SK-N-SH treated with all-trans-retinoic acid at 6 μM for 48 hours (cell line): ENCODE results near the gene TRIM13.

Experiments
- ATAC-seq: fragments of 200-7000 bp; cut with Tn5 transposase; 3 replicates; pipeline ENCODE4 v1.9.1; 2020; ENCODE audit warnings: mild to moderate bottlenecking, moderate library complexity
- ARNTL ChIP-seq: fragments of 450-650 bp; formaldehyde crosslinking; IDR thresholded peaks from 2 replicates; pipeline ENCODE4 v1.5.0; 2020; ENCODE audit warnings: low read depth, mild to moderate bottlenecking, moderate library complexity, borderline replicate concordance
- BACH2 ChIP-seq: fragments of 250-450 bp; sonication (Bioruptor Pico); IDR thresholded peaks from 2 replicates; pipeline ENCODE4 v1.9.0; 2021; ENCODE audit warnings: mild to moderate bottlenecking, borderline replicate concordance
- CREB5 ChIP-seq: fragments of 250-450 bp; sonication (Bioruptor Pico); IDR thresholded peaks from 2 replicates; pipeline ENCODE4 v1.5.1; 2020; ENCODE audit warnings: low read depth, mild to moderate bottlenecking, moderate library complexity
- CSDC2 ChIP-seq: fragments of 250-450 bp; sonication (Bioruptor Pico); IDR thresholded peaks from 2 replicates; pipeline ENCODE4 v1.5.0; 2020; ENCODE audit warnings: mild to moderate bottlenecking, moderate library complexity
- ESRRG ChIP-seq: fragments of 250-450 bp; sonication (Bioruptor Pico); IDR thresholded peaks from 2 replicates; pipeline ENCODE4 v1.6.1; 2021; ENCODE audit warnings: mild to moderate bottlenecking
- GLIS3 ChIP-seq: fragments of 250-450 bp; sonication (Bioruptor Pico); IDR thresholded peaks from 2 replicates; pipeline ENCODE4 v1.5.0; 2020; ENCODE audit warnings: mild to moderate bottlenecking, moderate library complexity
- ISL1 ChIP-seq: fragments of 250-450 bp; sonication (Bioruptor Pico); IDR thresholded peaks from 2 replicates; pipeline ENCODE4 v2.1.2; 2022; ENCODE audit warnings: mild to moderate bottlenecking, moderate library complexity
- OSR1 ChIP-seq: fragments of 250-450 bp; sonication (Bioruptor Pico); IDR thresholded peaks from 2 replicates; pipeline ENCODE4 v1.8.0; 2022; ENCODE audit warnings: moderate library complexity, mild to moderate bottlenecking, inconsistent platforms
- PPARA ChIP-seq: fragments of 250-450 bp; sonication (Bioruptor Pico); IDR thresholded peaks from 2 replicates; pipeline ENCODE4 v1.5.0; 2020; ENCODE audit warnings: mild to moderate bottlenecking, borderline replicate concordance
- RARB ChIP-seq: fragments of 250-450 bp; sonication (Bioruptor Pico); IDR thresholded peaks from 2 replicates; pipeline ENCODE4 v1.8.0; 2021; ENCODE audit warnings: mild to moderate bottlenecking, moderate library complexity
- SNAI2 ChIP-seq: fragments of 250-450 bp; sonication (Bioruptor Pico); IDR thresholded peaks from 2 replicates; pipeline ENCODE4 v1.5.0; 2020; ENCODE audit warnings: mild to moderate bottlenecking, moderate library complexity
- TCF4 ChIP-seq: fragments of 250-450 bp; sonication (Bioruptor Pico); IDR thresholded peaks from 2 replicates; pipeline ENCODE4 v1.8.0; 2021; ENCODE audit warnings: mild to moderate bottlenecking, moderate library complexity, borderline replicate concordance
- TOX ChIP-seq: fragments of 250-450 bp; sonication (Bioruptor Pico); IDR thresholded peaks from 2 replicates; pipeline ENCODE4 v1.8.0; 2021; ENCODE audit warnings: mild to moderate bottlenecking, moderate library complexity, borderline replicate concordance
- TSHZ2 ChIP-seq: fragments of 250-450 bp; sonication (Bioruptor Pico); IDR thresholded peaks from 2 replicates; pipeline ENCODE4 v1.5.0; 2020; ENCODE audit warnings: mild to moderate bottlenecking, moderate library complexity
- ZFP3 ChIP-seq: fragments of 250-450 bp; sonication (Bioruptor Pico); IDR thresholded peaks from 2 replicates; pipeline ENCODE4 v1.5.0; 2020; ENCODE audit warnings: mild to moderate bottlenecking, moderate library complexity
- ZFP30 ChIP-seq: fragments of 450-650 bp; formaldehyde crosslinking; IDR thresholded peaks from 2 replicates; pipeline ENCODE4 v1.5.0; 2022; ENCODE audit warnings: mild to moderate bottlenecking, moderate library complexity
- ZNF565 ChIP-seq: fragments of 450-650 bp; formaldehyde crosslinking; conservative IDR thresholded peaks from 2 replicates; pipeline ENCODE4 v1.5.0; 2020; ENCODE audit warnings: low read depth, mild to moderate bottlenecking, moderate library complexity
- ZNF70 ChIP-seq: fragments of 450-650 bp; formaldehyde crosslinking; IDR thresholded peaks from 2 replicates; pipeline ENCODE4 v1.5.0; 2020; ENCODE audit warnings: mild to moderate bottlenecking, moderate library complexity
- ZNF8 ChIP-seq: fragments of 450-650 bp; formaldehyde crosslinking; IDR thresholded peaks from 2 replicates; pipeline ENCODE4 v1.5.0; 2020; ENCODE audit warnings: mild to moderate bottlenecking, moderate library complexity
- TF ChIP-seq, protein P1 (sequence below): fragments of 250-450 bp; sonication (Bioruptor Pico); IDR thresholded peaks from 2 replicates; pipeline ENCODE4 v1.8.0; 2021; ENCODE audit warnings: low read depth, mild to moderate bottlenecking, moderate library complexity, borderline replicate concordance
- TF ChIP-seq, protein P2 (sequence below): fragments of 250-450 bp; sonication (Bioruptor Pico); IDR thresholded peaks from 2 replicates; pipeline ENCODE4 v1.8.0; 2020; ENCODE audit warnings: mild to moderate bottlenecking, moderate library complexity, borderline replicate concordance

The TRIM13 gene

DNA sequence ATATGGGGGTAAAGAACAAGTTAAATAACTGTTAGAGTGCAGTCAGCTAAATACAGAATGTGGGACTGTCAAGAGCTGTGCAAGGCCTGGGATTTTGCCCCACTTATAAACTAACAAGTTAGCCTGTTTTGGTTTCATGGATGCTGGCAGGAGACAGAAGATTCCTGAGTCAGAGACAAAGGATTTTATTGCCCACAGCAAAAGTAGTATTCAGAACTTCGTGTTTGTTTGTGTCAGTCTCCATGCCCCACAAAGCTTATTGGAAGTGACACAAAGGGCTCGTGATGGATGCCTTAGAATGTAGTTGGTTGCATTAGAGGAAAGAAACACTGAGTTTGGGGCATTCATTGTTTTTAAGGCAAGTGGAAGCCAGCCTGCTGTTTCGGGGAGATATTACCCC is 38.5 kb upstream of the TRIM13 start:
- ATAC-seq: no peak
- TF ChIP-seq, protein P1, sequence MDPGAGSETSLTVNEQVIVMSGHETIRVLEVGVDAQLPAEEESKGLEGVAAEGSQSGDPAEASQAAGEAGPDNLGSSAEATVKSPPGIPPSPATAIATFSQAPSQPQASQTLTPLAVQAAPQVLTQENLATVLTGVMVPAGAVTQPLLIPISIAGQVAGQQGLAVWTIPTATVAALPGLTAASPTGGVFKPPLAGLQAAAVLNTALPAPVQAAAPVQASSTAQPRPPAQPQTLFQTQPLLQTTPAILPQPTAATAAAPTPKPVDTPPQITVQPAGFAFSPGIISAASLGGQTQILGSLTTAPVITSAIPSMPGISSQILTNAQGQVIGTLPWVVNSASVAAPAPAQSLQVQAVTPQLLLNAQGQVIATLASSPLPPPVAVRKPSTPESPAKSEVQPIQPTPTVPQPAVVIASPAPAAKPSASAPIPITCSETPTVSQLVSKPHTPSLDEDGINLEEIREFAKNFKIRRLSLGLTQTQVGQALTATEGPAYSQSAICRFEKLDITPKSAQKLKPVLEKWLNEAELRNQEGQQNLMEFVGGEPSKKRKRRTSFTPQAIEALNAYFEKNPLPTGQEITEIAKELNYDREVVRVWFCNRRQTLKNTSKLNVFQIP: no peak
- TF ChIP-seq GLIS3 (CRISPR knock-in tag): no peak
- no peak for TF ChIP-seq ARNTL (CRISPR knock-in tag)
- no peak for TF ChIP-seq TOX (CRISPR knock-in tag)
- no peak for TF ChIP-seq PPARA (CRISPR knock-in tag)
- no peak for TF ChIP-seq CSDC2 (CRISPR knock-in tag)
- no peak for TF ChIP-seq ZNF565 (CRISPR knock-in tag)
- no peak for TF ChIP-seq OSR1 (CRISPR knock-in tag)
- no peak for TF ChIP-seq ZFP3 (CRISPR knock-in tag)
- TF ChIP-seq, protein P2, sequence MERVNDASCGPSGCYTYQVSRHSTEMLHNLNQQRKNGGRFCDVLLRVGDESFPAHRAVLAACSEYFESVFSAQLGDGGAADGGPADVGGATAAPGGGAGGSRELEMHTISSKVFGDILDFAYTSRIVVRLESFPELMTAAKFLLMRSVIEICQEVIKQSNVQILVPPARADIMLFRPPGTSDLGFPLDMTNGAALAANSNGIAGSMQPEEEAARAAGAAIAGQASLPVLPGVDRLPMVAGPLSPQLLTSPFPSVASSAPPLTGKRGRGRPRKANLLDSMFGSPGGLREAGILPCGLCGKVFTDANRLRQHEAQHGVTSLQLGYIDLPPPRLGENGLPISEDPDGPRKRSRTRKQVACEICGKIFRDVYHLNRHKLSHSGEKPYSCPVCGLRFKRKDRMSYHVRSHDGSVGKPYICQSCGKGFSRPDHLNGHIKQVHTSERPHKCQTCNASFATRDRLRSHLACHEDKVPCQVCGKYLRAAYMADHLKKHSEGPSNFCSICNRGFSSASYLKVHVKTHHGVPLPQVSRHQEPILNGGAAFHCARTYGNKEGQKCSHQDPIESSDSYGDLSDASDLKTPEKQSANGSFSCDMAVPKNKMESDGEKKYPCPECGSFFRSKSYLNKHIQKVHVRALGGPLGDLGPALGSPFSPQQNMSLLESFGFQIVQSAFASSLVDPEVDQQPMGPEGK (CRISPR knock-in tag): no peak
- no peak for TF ChIP-seq TSHZ2 (CRISPR knock-in tag)

DNA sequence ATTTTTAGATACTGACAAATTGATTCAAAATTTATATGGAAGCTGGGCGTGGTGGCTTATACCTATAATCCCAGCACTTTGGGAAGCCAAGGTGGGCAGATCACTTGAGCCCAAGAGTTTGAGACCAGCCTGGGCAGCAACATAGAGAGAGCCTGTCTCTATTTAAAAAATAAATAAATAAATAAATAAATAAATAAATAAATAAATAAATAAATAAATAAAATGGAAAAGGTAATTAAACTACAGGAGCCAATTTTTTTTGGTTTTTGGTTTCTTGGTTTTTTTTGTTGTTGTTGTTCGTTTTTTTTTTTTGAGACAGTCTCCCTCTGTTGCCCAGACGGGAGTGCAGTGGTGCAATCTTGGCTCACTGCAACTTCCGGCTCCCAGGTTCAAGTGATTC is 29.4 kb upstream of the TRIM13 start:
- no peak for ATAC-seq
- TF ChIP-seq OSR1 (CRISPR knock-in tag) (no peak), BACH2 (CRISPR knock-in tag) (no peak), ESRRG (no peak), ZNF8 (CRISPR knock-in tag) (no peak), ZNF565 (CRISPR knock-in tag) (no peak), TCF4 (CRISPR knock-in tag) (no peak), ZNF70 (CRISPR knock-in tag) (no peak), SNAI2 (no peak), PPARA (CRISPR knock-in tag) (no peak), ZFP3 (CRISPR knock-in tag) (no peak)
- TF ChIP-seq, protein P2 (CRISPR knock-in tag): no peak

DNA sequence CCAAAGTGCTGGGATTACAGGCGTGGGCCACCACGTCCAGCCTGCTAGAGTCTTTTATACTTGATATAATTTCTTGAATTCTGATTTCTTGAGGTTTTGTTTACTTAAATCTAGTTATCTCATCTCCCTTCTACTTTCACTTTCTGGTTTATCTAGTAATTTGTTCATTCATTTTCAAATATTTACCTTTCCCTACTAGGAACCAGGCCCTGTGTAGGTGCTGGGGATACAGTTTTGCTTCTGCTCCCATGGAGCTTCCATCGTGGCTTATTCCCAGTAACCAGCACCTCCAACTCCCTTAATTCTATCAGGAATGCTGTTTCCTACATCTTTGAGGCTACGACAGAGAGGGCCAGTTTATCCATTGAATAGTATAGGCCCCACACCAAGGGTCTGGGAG is 24.1 kb upstream of the TRIM13 start:
- TF ChIP-seq TSHZ2 (CRISPR knock-in tag) (no peak), RARB (CRISPR knock-in tag) (no peak), TCF4 (CRISPR knock-in tag) (no peak), BACH2 (CRISPR knock-in tag) (no peak), PPARA (CRISPR knock-in tag) (no peak), ISL1 (CRISPR knock-in tag) (no peak), ARNTL (CRISPR knock-in tag) (no peak), ZFP30 (CRISPR knock-in tag) (no peak), ZFP3 (CRISPR knock-in tag) (no peak), CREB5 (no peak), TOX (CRISPR knock-in tag) (no peak)
- TF ChIP-seq, protein P2 (CRISPR knock-in tag): no peak

More for the DNA sequence above, 24.1 kb upstream of the TRIM13 start:
- ATAC-seq: no peak
